GM19467 (cell line): Measurements from ENCODE around the gene PREB.

Experiments used
- ATAC-seq: cut with Tn5 transposase; IDR thresholded peaks from one replicate; pipeline ENCODE4 v1.9.1; 2021; ENCODE audit warnings: mild to moderate bottlenecking, moderate library complexity; ENCODE audit not compliant: unreplicated experiment

PREB gene

DNA sequence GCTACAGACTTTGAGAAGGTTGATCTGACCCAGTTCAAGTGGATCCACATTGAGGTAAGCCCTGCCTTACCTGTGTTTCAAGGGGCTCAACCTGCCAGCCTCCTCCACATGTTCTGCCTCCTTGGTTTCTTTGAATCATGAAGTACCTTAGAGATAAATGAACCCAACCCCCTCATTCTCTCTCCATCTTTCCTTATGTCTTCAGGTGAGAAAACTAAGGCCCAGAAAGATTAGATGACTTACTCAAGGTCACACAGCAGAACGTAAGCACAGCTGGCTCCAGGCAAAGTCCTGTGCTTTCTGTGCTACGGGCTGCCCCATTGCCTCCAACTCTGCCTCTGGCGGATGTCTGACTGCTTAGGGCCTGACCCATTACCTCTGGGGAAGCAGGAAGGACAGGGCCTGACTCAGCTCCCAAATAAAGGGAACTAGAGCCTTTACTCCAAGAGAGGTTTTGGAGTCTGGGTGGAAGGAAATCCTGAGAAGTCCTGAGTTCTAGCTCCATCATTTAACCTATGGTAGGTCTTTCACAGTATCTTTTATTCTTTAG is 37.6 kb downstream of the PREB start:
- ATAC-seq: no peak

DNA sequence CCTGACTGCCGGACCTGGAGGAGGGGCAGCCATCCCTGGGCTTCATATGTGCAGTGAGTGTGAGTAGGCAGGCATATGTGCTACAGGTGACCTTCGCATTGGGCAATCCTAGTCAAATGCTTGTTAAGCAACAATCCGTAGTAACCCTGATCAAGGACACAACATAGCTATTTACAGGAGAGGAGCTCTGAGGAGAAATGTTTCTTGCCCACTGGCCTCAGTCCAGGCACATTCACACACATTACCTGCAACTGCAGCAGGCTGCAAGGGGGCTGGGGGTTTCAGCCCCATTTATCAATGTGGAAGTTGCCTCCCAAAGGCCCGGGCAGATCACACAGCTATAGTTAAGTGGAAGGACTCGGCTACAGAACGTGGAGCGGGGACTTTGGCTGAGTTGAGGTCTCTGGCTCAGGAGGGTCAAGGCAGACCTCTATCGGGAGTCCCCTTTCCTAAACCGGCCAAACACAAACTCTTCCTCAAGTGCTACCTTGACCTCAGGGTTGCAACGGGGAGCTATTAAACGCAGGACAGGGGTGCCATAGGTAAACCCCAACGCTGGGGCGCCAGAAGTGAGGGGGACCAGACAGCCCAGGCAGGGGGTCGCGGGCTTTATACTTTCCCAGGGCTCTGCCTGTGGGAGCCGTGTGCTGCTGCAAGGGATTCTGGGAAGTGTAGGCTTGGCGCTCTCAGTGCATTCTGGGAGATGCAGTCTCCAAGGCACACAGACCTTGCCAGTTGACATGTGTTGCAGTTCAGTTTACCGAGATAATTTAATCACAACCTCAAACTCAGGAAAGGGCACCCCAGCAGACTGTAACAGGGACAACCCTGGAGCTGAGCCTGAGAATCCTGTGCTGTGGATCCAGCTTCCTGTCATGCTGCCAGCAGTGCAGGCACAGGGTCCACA is 38.4 kb downstream of the PREB start:
- no peak for ATAC-seq

DNA sequence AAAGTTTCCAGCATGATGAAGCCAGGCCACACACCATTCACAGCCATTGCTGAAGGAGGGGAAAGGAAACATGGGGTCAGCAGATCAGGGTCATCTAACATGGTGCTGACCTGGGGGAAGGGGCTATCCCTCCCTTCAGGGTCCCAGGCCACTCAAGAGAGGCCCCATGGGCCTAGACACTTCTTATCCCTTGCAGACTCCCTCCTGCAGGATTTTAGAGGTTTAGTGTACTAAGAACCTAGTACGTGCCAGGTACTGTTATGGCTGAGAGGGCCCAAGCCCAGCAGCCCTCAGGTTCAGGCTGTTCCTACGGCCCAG is 39.0 kb downstream of the PREB start:
- ATAC-seq: no peak

DNA sequence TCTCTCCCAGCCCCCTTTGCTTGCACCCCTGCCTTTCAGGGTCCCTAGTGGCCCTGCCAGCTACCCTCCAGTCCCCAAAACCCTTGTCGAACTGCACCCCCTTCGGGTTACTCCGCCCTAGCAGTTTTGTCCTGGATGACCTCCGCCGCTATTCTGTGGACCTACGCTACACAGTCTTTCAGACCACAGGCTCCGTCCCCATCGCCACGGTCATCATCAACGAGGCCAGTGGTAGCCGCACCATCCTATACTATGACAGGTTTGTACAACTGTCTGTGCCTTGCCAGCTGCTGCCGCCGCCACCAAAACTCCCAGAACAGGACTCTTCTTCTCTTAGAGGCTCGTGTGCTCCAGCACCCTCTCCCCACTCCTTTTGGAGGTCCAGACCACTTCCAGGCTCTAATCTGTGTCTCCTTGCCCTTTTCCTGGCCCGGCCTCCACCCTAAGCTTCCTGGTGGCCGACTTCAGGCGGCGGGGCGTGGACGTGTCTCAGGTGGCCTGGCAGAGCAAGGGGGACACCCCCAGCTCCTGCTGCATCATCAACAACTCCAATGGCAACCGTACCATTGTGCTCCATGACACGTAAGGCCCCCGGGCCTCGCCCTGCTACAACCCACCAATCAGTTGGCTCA is 40.0 kb downstream of the PREB start:
- no peak for ATAC-seq

DNA sequence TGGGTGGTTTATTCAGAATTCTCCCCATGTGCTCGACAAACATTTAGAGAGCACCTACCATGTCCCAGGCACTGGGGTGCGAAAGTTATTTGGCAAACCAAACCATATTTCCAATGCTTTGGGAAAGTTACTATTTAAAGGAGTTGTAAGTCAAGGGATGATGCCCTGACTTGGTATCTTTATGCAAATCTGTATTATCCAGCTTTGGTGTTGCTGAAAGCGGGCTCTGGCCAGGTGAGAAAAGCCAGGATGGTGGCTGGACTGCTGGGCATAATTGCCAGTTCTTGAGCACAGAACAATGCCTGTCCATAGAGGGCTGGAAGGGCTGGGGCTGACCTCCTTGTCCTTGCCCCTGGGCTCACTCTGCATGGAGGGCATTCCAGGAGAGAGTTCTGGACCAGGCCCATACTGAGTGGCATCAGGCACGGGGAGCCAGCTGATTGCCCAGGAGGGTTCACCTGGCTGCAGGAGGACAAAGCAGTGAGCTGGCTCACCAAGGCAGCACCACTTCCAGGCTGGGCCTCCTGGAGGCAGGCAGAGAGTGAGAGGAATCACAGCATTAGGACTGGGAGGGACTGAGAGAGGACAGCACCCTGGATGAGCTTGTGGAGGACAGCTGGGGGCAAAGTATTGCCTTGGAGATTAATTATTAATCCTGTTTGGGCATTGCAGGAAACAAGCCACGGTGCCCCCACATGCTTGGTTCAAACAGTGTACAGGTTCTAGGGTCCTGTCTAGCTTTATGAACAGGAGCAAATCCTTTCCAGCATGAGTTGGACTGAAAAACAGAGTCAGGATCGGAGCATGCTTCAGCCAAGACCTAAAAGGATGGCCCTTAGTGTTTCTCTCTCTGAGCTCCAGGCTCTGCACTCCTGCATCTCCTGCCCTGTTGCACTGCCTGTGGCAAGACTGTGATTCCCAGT is 40.7 kb downstream of the PREB start:
- no peak for ATAC-seq

DNA sequence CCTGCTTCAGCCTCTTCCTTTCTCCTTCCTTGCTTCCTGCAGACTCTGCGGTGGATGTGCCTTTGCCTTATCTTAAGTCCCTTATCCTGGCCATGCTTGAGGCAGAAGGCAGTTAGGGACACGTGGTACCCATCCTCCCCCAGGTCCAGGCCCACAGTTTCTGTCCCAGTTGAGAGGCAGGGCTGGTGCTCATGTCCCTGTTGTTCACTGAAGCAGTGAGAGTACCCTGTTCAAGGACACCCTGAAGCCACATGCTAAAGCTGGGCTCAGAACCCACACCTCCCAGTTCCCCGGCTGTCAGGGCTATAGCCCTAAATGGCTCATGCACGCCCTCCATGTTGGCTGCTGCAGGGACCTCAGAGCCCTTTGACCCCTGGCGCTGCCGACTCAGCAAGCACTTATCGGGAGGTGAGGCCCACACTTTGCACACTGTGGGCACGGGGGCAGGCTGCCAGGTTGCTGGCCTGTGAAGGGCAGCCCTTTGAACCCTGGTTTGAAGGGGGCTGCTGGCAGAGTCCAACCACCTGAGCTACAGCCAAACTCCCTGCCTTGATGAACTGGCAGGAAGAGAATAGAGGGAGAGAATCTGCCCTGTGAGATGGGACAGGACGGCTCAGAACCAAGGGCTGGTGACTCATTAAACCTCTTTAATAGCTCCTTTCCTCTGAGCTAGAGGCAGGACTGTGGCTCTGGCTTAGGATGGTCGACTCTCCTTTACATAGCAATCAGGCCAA is 41.6 kb downstream of the PREB start:
- ATAC-seq: no peak

DNA sequence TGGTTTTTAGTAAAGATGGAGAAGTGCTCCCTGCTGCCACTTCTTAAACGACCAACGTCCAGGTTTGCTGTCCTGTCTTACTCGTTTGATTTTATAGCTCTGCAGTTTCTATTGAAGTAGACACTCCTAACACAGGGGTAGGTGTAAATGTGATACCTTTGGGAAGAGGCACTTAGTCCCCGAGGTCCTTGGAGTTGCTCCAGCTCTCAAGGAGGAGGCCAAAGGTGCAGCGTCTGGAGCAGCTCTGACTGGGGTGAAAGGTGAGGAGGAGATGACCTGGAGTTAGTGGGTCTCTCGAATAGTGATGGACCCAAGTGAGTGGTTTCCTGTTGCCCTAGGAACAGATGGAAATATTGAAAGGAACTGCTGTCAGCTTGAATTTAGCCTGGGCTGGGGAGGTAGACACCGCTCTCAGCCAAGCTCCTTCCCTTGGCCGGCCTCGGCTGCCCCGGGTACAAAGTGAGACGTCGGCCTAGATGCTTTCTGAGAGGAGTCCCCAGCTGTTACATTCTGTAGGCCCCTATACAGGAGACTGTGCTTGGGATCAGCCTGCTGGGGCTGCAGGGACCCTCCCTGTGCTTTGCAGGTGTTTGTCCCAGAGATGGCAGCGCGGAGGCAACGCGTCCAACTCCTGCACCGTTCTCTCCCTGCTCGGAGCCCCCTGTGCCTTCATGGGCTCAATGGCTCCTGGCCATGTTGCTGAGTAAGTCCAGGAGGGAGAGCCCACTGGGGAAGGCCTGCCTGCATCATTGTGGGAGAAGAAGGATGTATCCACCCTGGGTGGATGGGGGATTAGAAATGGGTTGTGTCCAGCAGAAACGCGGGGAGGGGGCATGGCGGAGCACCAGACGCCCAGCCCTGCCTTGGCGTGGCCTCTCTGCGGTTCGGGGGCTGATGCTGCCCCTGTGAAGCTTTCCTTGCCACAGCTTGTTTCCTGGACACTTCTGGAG is 42.4 kb downstream of the PREB start:
- ATAC-seq: no peak

DNA sequence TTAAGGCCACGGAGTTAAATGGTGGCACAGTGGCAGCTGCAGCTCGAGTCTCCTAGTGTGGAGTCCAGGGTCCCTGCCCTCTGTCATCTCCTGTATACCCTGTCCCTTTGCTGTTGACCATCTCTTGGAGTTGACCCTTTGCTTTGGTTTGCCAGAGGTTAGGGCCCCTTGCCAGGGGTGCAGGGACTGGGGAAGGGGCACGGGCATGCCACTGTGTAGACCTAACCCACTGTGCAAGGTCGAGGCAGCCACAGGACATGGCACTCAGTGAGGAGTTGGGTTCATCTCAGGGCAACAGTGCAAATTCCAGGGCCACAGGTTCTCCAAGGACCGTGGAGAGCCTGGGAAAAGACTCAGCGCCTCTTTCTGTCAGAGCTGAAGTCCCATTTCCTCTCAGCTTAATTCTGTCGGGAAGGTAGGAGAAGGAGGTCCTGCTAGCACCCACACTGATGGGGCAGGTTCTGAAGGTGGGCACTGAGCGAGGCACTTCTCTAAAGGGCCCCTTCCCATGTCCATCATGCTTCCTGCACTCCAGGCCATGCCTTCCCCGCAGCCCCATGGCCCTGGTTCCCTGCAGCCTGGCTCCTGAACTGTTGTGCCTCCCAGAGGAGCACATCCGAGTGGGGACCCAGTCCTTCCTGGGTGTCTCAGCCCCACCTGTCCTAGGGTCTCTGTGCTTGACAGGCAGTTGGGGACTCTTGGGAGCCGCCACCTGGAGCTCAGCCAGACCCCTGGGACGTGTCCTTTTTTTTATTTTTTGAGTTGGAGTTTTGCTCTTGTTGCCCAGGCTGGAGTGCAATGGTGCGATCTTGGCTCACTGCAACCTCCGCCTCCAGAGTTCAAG is 45.1 kb downstream of the PREB start:
- no peak for ATAC-seq

DNA sequence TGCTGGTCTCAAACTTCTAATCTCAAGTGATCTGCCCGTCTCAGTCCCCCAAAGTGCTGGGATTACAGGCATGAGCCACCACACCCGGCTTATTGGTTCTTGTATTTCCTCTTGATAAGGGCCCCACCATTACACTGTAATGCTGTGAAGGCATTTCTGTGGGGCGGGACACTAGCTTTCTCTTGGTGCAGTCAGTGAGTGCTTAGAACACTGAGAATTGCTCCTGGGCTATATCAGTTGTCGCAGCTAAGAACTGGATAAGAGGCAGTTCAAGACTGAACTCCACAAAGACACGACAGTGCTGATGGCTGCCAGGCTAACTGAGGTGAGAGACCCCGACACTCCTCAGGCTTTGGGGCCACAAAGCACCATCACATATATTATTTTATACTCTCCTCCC is 45.8 kb downstream of the PREB start:
- no peak for ATAC-seq

DNA sequence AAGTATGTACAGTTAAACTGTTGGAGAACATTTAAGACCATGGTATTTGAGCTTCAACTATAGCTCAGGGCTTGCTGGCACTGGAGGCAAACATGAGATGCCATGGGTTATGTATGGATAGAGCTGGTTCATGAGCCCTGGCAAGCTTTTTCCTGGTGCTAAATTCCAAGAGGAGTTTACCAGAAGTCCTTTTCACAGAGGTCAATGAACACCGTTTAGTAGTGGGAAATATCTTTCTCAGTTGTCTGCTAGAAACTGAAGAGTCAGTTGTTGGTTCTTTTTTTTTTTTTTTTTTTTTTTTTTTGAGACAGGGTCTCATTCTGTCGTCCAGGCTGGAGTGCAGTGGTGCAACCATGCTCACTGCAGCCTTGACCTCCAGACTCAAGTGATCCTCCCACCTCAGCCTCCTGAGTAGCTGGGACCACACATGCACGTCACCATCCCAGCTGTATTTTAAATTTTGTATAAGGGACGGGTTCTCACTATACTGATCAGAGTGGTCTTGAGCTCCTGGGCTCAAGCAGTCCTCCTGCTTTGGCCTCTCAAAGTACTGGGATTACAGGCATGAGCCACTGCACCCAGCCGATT is 46.5 kb downstream of the PREB start:
- no peak for ATAC-seq

DNA sequence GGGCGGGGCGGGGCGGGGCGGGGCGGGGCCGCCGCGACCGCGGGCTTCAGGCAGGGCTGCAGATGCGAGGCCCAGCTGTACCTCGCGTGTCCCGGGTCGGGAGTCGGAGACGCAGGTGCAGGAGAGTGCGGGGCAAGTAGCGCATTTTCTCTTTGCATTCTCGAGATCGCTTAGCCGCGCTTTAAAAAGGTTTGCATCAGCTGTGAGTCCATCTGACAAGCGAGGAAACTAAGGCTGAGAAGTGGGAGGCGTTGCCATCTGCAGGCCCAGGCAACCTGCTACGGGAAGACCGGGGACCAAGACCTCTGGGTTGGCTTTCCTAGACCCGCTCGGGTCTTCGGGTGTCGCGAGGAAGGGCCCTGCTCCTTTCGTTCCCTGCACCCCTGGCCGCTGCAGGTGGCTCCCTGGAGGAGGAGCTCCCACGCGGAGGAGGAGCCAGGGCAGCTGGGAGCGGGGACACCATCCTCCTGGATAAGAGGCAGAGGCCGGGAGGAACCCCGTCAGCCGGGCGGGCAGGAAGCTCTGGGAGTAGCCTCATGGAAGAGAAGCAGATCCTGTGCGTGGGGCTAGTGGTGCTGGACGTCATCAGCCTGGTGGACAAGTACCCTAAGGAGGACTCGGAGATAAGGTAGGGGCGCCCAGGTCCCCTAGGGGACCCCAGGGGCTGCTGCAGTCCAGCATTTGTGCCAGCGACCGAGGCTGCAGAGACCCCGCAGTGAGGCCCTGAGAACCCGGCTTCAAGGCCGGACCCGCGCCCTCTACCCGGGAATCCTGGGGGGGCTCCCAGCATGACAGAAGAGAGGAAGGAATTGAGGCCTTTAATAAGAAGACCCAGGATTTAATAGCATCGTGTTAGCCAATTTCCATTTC is 47.5 kb downstream of the PREB start, which contains the start of gene KHK:
KHK (plus strand) TSS at position 49 of the 870 bp plus-strand sequence; CDS start at position 537, 488 bp downstream.
- no peak for ATAC-seq

DNA sequence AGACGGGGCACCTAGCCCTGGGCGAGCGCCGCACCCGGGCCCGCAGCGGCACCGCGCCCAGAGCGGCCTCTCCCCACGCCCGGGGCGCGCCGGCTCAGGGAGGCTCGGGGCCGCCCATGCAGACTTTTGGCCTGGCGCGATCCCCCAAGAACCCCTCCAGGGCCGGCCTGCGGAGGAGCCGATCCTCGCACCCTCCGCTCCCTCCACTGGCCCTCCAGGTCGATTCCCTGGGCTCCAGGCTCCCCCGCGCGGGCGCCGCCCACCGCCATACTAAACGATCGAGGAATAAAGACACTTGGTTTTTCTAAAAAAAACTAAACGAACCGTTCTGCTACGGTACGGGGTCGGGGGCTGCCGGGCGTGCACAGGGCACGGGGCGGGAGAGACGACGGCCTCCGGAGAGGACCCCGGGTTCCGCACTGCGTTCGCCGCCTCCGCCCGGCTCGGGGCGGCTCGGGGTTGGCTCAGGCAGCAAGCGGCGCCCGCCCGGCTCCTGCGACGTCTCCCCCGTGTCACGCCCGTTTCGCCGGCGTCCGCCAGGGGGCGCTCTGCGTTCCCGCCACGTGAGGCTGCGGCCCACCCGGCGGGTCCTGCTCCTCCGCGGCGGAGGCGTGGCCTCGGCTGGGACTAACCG is 48.2 kb downstream of the PREB start:
- peak; percentile 64 for ATAC-seq

DNA sequence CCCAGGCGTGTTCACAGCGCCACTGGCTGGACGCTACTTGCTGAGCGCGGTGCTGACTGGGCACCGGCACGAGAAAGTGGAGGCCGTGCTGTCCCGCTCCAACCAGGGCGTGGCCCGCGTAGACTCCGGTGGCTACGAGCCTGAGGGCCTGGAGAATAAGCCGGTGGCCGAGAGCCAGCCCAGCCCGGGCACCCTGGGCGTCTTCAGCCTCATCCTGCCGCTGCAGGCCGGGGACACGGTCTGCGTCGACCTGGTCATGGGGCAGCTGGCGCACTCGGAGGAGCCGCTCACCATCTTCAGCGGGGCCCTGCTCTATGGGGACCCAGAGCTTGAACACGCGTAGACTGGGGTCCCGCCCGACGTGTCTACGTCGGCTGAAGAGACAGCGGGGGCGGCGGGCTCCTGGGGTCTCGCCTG is 48.8 kb downstream of the PREB start:
- peak; percentile 9 for ATAC-seq

DNA sequence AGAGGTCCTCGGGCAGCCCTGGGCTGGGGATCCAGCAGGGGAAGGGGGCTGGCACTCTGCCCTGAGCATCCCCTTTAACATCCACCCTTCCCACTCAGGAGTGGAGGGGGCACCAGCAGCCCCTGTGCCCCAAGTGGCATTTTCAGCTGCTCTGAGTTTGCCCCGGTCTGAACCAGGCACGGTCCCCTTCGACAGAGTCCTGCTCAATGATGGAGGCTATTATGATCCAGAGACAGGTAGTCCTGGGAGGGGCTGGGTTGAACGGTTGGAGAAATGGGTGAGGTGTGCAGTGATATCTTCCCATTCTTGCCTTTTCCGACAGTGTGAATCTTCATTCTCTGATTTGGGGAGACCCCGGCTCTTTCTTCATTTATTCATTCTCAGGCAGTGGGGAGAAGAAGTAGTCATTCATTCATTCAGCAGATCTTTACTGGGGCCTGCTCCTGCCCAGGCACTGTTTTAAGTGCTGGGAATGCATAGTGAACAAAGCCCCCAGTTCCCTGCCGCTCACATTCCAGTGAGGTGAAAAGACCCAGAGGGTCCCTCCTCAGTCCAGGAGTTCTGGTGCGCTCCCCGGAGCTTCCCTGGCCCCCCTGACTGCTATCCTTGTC is 49.3 kb downstream of the PREB start:
- ATAC-seq: no peak

DNA sequence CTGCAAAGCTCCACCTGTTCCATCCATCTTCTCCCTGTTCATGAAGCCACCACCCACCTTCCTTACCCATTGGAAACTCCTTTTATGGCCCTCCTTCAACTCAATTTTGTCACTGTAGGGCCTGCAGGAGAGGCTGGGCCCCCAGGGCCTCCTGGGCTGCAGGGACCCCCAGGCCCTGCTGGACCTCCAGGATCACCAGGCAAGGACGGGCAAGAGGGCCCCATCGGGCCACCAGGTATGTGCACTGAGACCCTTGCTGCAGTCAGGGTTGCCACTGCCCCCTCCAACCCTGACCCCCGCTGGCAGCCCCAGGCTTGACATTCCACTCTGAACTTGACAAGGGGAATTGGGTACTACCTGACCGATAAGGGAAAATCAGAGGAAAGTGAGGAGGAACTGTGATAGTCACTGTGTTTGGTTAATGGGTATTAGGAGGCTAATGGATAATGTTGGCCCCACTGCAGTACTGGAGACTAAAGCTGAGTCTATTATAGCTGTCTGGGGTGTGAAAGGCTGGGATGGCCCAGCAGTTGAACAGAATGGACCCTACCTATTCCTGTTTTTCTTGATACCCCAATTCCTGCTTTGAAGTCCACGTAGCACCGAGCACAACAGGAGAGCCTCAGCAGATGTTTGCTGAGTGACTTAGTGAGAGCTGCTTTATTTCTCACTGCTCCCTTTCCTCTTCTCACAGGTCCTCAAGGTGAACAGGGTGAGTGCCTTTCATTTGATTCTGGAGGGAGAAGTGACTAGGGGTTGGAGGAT is 50.0 kb downstream of the PREB start:
- no peak for ATAC-seq
